ENCODE results near the gene OR7A17. TPM values are rescaled to one million over a fixed set of nuclear protein-coding genes. Genes with fewer than 3 reads are reported as not detected.

The OR7A17 gene
- total and polyA plus RNA-seq, 9 donors = not detected

- H3K27ac ChIP-seq = no peak overlapping the region
- TF ChIP-seq EP300 (IDR thresholded peaks at IDR 0.05) (no peak), CTCF (IDR thresholded peaks at IDR 0.05) (no peak), POLR2A (IDR thresholded peaks at IDR 0.05) (no peak)
- intact Hi-C loops (cut with DNase I) = no loop called here
- no peaks in the 10 kb centered on the region for H3K9me3 ChIP-seq
- no peak for DNase-seq
- no peaks in the 10 kb centered on the region for H3K36me3 ChIP-seq
- no peaks in the 10 kb centered on the region for H3K27me3 ChIP-seq
- H3K4me1 ChIP-seq (ENCODE audit: insufficient read depth) = no peaks in the 10 kb centered on the region
- H3K4me3 ChIP-seq = no peak overlapping the region
- WGBS, 3 donors = 8 to 26% (median 19%) methylated on average over 2 of the region's 2 CpGs
These were observed 15.8 kb upstream of the OR7A17 start for GRCh38 chr19:14901675-14902260.

- Histone ChIP-seq H3K27me3 (no peaks in the 10 kb centered on the region), H3K4me3 (no peak overlapping the region), H3K27ac (no peak overlapping the region), H3K36me3 (no peaks in the 10 kb centered on the region), H3K9me3 (no peaks in the 10 kb centered on the region), H3K4me1 (ENCODE audit: insufficient read depth) (no peaks in the 10 kb centered on the region)
- 49 to 62% (median 58%) methylated on average over 10 of the region's 10 CpGs for WGBS, 3 donors
- DNase-seq = no peak
- intact Hi-C loops (cut with DNase I) = no loop called here
- no peak for TF ChIP-seq EP300 (IDR thresholded peaks at IDR 0.05)
- no peak for TF ChIP-seq CTCF (IDR thresholded peaks at IDR 0.05)
- no peak for TF ChIP-seq POLR2A (IDR thresholded peaks at IDR 0.05)
These were observed 4.9 kb upstream of the OR7A17 start for GRCh38 chr19:14890643-14891379.

GRCh38 chr19:14889994-14890642 is 4.2 kb upstream of the OR7A17 start:
- WGBS, 3 donors = 61 to 70% (median 62%) methylated on average over 3 of the region's 3 CpGs
- DNase-seq = no peak
- no peaks in the 10 kb centered on the region for H3K9me3 ChIP-seq
- no peaks in the 10 kb centered on the region for H3K36me3 ChIP-seq
- intact Hi-C loops (cut with DNase I) = no loop called here
- no peak overlapping the region for H3K4me3 ChIP-seq
- H3K27ac ChIP-seq = no peak overlapping the region
- no peaks in the 10 kb centered on the region for H3K4me1 ChIP-seq (ENCODE audit: insufficient read depth)
- no peak for TF ChIP-seq POLR2A (IDR thresholded peaks at IDR 0.05)
- no peak for TF ChIP-seq CTCF (IDR thresholded peaks at IDR 0.05)
- no peak for TF ChIP-seq EP300 (IDR thresholded peaks at IDR 0.05)
- H3K27me3 ChIP-seq = no peaks in the 10 kb centered on the region

GRCh38 chr19:14871619-14872230 is 14.2 kb downstream of the OR7A17 start:
- no peak for TF ChIP-seq CTCF (IDR thresholded peaks at IDR 0.05)
- no peak for TF ChIP-seq EP300 (IDR thresholded peaks at IDR 0.05)
- no peak for TF ChIP-seq POLR2A (IDR thresholded peaks at IDR 0.05)
- H3K36me3 ChIP-seq = no peaks in the 10 kb centered on the region
- intact Hi-C loops (cut with DNase I) = no loop called here
- no peak overlapping the region for H3K27ac ChIP-seq
- no peaks in the 10 kb centered on the region for H3K27me3 ChIP-seq
- H3K9me3 ChIP-seq = no peaks in the 10 kb centered on the region
- WGBS, 3 donors = 70 to 71% (median 70%) methylated on average over 4 of the region's 4 CpGs
- H3K4me3 ChIP-seq = no peak overlapping the region
- H3K4me1 ChIP-seq (ENCODE audit: insufficient read depth) = no peaks in the 10 kb centered on the region
- DNase-seq = no peak
